Activated naive CD4-positive, alpha-beta T cell treated with anti-CD3 and anti-CD28 coated beads for 36 hours (primary cell): ENCODE results near the gene PRDX1. TPM values are rescaled to one million over a fixed set of nuclear protein-coding genes. Genes with fewer than 3 reads are reported as not detected.
"Not testable (repeated sequence)": the region's sequence is repeated elsewhere in the genome, so short reads cannot be mapped to it uniquely, and the experiment has no call there.

ENCODE experiments used
- CTCF ChIA-PET: fragments of 350-600 bp; sonication (Branson Sonifier 250); formaldehyde crosslinking; loops from one replicate; lab custom pipeline; 2021; ENCODE audit warnings: antibody characterized with exemption; lab: Charles Lee
- DNase-seq: peaks from one replicate; pipeline ENCODE4 v3.0.0-alpha.2; 2020
- H3K27ac Mint-ChIP-seq: one replicate; pipeline ENCODE4 v1.8.0; 2021; ENCODE audit warnings: mild to moderate bottlenecking, mixed read lengths
- H3K27me3 Mint-ChIP-seq: one replicate; pipeline ENCODE4 v1.8.0; 2021; ENCODE audit warnings: low read depth, mixed read lengths
- H3K36me3 Mint-ChIP-seq: one replicate; pipeline ENCODE4 v1.8.0; 2021; ENCODE audit warnings: low read depth, mixed read lengths
- H3K4me1 Mint-ChIP-seq: one replicate; pipeline ENCODE4 v1.8.0; 2021; ENCODE audit warnings: low read depth, mixed read lengths
- H3K4me3 Mint-ChIP-seq: one replicate; pipeline ENCODE4 v1.8.0; 2021; ENCODE audit warnings: mild to moderate bottlenecking, moderate library complexity, mixed read lengths
- H3K9me3 Mint-ChIP-seq: one replicate; pipeline ENCODE4 v1.8.0; 2021; ENCODE audit warnings: mixed read lengths
- intact Hi-C: fragments of 100-400 bp; cut with micrococcal nuclease; formaldehyde crosslinking; loops from one replicate; pipeline ENCODE4 v1.15.1; 2023
- total RNA-seq, 2 experiments: library from RNA; stranded (reverse); gene quantifications; one replicate each; pipeline ENCODE4 v1.2.3, GENCODE V29; 2021

The PRDX1 gene
- total RNA-seq, 2 experiments from 2014 or later = 596 to 641 TPM

DNA sequence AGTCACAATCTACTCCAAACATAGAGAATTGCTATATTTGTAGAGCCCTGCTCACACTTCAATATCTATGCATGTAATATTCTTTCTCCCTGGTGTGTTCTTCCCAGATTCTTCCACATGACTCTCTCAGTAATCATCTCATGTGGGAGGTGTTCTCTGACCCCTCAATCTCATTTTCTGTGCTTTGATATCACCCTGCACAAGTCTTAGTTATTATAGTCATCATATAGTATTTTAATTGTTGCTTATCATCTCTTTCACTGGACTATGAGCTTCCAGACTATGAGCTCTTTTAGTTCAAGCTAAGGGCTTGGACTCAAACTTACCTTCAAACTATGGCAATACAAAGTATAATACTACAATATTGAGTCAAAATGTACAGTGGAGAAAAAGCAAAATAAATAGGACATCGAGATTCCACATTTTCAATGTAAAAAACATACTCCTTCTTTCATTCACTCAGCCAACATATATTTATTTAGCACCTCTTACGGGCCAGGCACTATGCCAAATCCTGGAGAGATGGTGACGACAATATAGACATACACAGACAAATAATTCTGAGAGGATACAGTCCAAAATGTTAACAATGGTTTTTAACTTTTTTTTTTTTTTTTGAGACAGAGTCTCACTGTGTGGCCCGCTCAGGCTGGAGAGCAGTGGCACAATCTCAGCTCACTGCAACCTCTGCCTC, 43.4 kb downstream of the PRDX1 start:
- no peaks in the 10 kb centered on the region for H3K9me3 Mint-ChIP-seq
- no peak overlapping the region for H3K4me3 Mint-ChIP-seq
- peaks cover 4% of the 10 kb centered on the region for H3K4me1 Mint-ChIP-seq
- no peak for DNase-seq
- intact Hi-C loops = no loop called here
- H3K36me3 Mint-ChIP-seq = no peaks in the 10 kb centered on the region
- H3K27ac Mint-ChIP-seq = no peak overlapping the region
- CTCF ChIA-PET = no interaction called here
- no peaks in the 10 kb centered on the region for H3K27me3 Mint-ChIP-seq

DNA sequence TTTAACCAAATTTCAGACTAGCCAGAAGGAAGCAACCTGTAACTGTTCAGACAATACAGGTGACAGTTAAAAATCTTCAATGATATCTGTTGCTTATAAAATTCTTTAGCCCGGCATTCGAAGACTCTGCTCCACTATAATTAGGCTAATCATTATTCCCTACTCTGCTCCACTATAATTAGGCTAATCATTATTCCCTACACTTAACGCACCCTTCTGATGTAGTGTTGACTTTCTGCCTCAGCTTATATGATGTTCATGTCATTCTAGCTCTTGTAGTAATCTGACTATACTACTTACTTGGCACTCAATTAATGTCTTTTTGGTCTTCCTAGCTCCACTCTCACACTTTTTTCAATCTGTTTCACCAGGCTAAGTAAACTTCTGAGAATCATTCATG, 44.0 kb downstream of the PRDX1 start:
- Mint-ChIP-seq H3K36me3 (no peaks in the 10 kb centered on the region), H3K4me3 (no peak overlapping the region), H3K27me3 (no peaks in the 10 kb centered on the region), H3K4me1 (peaks cover 4% of the 10 kb centered on the region), H3K27ac (no peak overlapping the region), H3K9me3 (no peaks in the 10 kb centered on the region)
- intact Hi-C loops = no loop called here
- CTCF ChIA-PET = interaction anchor here (0.6 kb wide), 1 partner anchor 13 kb away, joined by 3 read pairs; no protein-coding TSS in a partner anchor
- no peak for DNase-seq

DNA sequence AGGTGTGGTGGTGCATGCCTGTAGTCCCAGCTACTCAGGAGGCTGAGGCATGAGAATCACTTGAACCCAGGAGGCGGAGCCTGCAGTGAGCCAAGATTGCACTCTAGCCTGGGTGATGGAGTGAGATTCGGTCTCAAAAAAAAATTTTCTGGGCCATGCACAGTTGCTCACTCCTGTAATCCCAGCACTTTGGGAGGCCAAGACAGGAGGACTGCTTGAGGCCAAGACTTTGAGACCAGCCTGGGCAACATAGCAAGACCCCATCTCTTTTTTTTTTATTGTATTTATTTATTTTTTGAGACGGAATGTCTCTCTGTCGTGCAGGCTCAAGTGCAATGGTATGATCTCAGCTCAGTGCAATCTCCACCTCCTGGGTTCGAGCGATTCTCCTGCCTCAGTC, 47.5 kb downstream of the PRDX1 start:
- H3K27me3 Mint-ChIP-seq, H3K27ac Mint-ChIP-seq, intact Hi-C loops, H3K36me3 Mint-ChIP-seq, DNase-seq, H3K9me3 Mint-ChIP-seq, H3K4me3 Mint-ChIP-seq, H3K4me1 Mint-ChIP-seq: not testable (repeated sequence)
- CTCF ChIA-PET = interaction anchor here (0.6 kb wide), 2 partner anchors 73 to 153 kb away, joined by 3 to 4 read pairs; no protein-coding TSS in a partner anchor

DNA sequence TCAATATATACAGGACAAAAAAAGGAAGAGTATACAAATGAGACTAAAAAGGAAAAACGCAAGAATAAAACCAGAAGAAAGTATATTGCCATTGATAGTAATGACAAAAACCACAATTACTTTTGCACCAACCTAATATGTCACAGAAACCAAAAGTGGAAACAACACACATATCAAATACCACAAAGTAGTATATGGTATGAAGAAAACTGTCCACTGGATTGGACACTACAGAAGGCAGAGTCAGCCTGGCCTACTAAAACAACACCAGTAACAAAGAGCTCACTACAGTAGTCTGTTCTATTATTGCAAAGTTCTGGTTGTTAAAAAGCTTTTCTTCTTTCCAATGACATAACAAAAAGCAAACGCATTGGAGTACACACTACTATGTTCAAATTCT, 48.4 kb downstream of the PRDX1 start:
- H3K9me3 Mint-ChIP-seq = no peaks in the 10 kb centered on the region
- H3K27ac Mint-ChIP-seq = no peak overlapping the region
- H3K27me3 Mint-ChIP-seq = no peaks in the 10 kb centered on the region
- intact Hi-C loops = no loop called here
- H3K4me1 Mint-ChIP-seq = no peaks in the 10 kb centered on the region
- no peak overlapping the region for H3K4me3 Mint-ChIP-seq
- CTCF ChIA-PET = interaction anchor here (0.6 to 1.0 kb wide), 3 partner anchors 25 to 152 kb away, joined by 3 to 9 read pairs (median 4); no protein-coding TSS in a partner anchor
- no peaks in the 10 kb centered on the region for H3K36me3 Mint-ChIP-seq
- no peak for DNase-seq

DNA sequence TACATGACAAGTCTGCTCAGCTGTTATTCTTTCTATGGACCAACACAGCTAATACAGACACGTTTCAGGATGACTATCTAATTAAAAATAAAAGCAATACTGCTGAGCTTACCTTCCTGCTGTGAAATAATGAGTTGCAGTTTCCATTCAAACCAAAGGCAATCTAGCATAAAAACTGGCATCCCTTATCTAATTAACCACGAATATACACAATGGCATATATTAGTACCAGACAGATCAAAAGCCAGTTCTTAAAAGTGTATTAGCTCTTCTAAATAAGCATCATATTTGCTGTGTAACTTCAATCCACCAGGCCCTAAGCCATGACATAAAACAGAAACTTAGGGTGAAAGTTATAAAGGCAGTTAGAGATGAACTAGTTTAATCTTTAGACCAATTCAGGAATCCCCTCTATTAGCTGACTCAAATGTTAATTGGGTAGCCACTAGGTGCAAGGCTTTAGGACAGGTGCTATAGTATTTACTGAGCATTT, 51.3 kb downstream of the PRDX1 start:
- DNase-seq = no peak
- Mint-ChIP-seq H3K4me3 (no peak overlapping the region), H3K27me3 (no peaks in the 10 kb centered on the region), H3K9me3 (no peaks in the 10 kb centered on the region), H3K27ac (no peak overlapping the region), H3K36me3 (no peaks in the 10 kb centered on the region), H3K4me1 (no peaks in the 10 kb centered on the region)
- CTCF ChIA-PET = interaction anchor here (1.6 kb wide), 1 partner anchor 110 kb away, joined by 6 read pairs; no protein-coding TSS in a partner anchor
- intact Hi-C loops = no loop called here

DNA sequence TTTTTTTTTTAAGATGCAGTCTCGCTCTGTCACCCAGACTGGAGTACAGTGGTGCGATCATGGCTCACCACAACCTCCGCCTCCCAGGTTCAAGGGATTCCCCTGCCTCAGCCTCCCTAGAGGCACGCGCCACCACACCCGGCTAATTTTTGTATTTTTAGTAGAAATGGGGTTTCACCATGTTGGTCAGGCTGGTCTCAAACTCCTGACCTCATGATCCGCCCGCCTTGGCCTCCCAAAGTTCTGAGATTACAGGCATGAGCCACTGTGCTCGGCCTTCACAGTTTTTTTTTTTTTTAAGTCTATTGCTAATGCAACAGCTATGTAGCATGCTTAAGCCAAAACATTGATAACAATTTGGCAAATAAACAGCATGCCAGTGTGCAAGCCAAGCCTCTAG, 54.3 kb downstream of the PRDX1 start:
- DNase-seq, H3K4me3 Mint-ChIP-seq, H3K27me3 Mint-ChIP-seq, intact Hi-C loops, H3K9me3 Mint-ChIP-seq, H3K27ac Mint-ChIP-seq, H3K36me3 Mint-ChIP-seq, H3K4me1 Mint-ChIP-seq: not testable (repeated sequence)
- CTCF ChIA-PET = interaction anchor here (0.7 kb wide), 1 partner anchor 26 kb away, joined by 3 read pairs; no protein-coding TSS in a partner anchor

DNA sequence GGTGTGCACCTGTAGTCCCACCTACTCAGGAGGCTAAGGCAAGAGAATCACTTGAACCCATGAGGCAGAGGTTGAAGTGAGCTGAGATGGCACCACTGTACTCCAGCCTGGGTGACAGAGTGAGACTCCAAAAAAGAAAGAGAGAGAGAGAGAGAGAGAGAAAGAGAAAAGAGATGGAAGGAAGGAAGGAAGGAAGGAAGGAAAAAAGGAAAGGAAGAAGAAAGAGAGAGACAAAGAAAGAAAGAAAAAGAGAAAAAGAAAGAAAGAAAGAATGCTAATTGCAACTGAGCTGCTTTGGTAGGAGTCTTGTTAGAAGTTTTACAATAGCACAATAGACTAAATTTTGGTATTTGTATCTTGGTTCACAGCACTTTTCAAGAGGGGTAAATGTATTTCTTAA, 56.4 kb downstream of the PRDX1 start:
- intact Hi-C loops = no loop called here
- Mint-ChIP-seq H3K9me3 (no peaks in the 10 kb centered on the region), H3K4me1 (no peaks in the 10 kb centered on the region), H3K27ac (no peak overlapping the region), H3K4me3 (no peak overlapping the region), H3K27me3 (no peaks in the 10 kb centered on the region), H3K36me3 (no peaks in the 10 kb centered on the region)
- DNase-seq = no peak
- CTCF ChIA-PET = interaction anchor here (0.6 kb wide), 2 partner anchors 124 to 432 kb away, joined by 3 to 7 read pairs; no protein-coding TSS in a partner anchor

Other genes with a start within 250 kb of the PRDX1 start
- 10 to 100 TPM; 10.7 to 11.1 TPM for gene HPDL, start 195.0 kb downstream of the PRDX1 start, total RNA-seq
- 10 to 100 TPM; 23.0 to 23.8 TPM for gene TOE1, start 181.7 kb downstream of the PRDX1 start, total RNA-seq
- gene MUTYH, start 181.4 kb downstream of the PRDX1 start, total RNA-seq = 10 to 100 TPM; 42.0 to 45.0 TPM
- 1 to 10 TPM; 4.8 to 6.7 TPM for gene TESK2, start 30.7 kb downstream of the PRDX1 start, total RNA-seq
- 1 to 10 TPM; 4.2 to 5.1 TPM for gene CCDC163, start 21.8 kb downstream of the PRDX1 start, total RNA-seq
- gene MMACHC, start 21.6 kb downstream of the PRDX1 start, total RNA-seq = 1 to 10 TPM; 5.9 TPM
- gene AKR1A1, start 28.9 kb upstream of the PRDX1 start, total RNA-seq = 100 to 1,000 TPM; 207 to 217 TPM
- 100 to 1,000 TPM; 222 to 229 TPM for gene NASP, start 62.2 kb upstream of the PRDX1 start, total RNA-seq
- 1 to 10 TPM in 1 of 2 experiments, under 1 TPM in 1; 0.62 to 1.0 TPM for gene CCDC17, start 102.2 kb upstream of the PRDX1 start, total RNA-seq
- gene GPBP1L1, start 164.6 kb upstream of the PRDX1 start, total RNA-seq = 100 to 1,000 TPM; 113 to 122 TPM
- 10 to 100 TPM; 28.9 to 29.3 TPM for gene TMEM69, start 166.3 kb upstream of the PRDX1 start, total RNA-seq
- 10 to 100 TPM; 19.1 to 20.2 TPM for gene IPP, start 228.8 kb upstream of the PRDX1 start, total RNA-seq